Erythroblast (primary cell): Measurements from ENCODE around the gene RIOX2.
"Not testable (repeated sequence)": the region's sequence is repeated elsewhere in the genome, so short reads cannot be mapped to it uniquely, and the experiment has no call there.

Experiments
- DNase-seq, 2 experiments: peaks; one replicate each; lab custom pipeline; 2025; lab: John Stamatoyannopoulos, UW
- GATA1 ChIP-seq: IDR thresholded peaks from 2 replicates; pipeline ENCODE4 v1.6.1; 2011; ENCODE audit warnings: low read depth, mild to moderate bottlenecking, control low read depth, low read length, moderate library complexity
- POLR2A ChIP-seq: IDR thresholded peaks from 2 replicates; pipeline ENCODE4 v1.6.1; 2011; ENCODE audit warnings: mild to moderate bottlenecking, low read length

RIOX2 gene

DNA sequence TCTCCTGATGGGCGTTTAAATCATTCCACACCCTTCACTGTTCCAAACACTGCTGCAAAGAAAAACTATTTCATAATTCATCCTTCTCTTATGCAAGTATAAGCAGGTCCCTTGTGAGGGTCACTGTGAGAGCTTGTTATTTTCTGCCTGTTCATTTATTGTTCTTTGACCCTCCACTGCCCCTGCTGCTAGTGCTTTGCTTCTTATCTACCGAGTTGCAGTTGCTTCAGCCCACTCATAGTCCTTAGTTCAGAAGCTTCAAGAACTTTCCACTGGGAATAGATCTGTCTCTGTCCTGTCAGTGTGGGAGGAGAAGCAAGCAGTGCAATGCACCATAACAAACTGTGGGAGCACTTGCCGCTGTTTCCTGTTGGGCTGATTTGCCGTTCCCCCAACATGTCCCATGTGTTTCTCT, 39.8 kb downstream of the RIOX2 start:
- DNase-seq = no peak
- TF ChIP-seq POLR2A (no peak), GATA1 (no peak)

DNA sequence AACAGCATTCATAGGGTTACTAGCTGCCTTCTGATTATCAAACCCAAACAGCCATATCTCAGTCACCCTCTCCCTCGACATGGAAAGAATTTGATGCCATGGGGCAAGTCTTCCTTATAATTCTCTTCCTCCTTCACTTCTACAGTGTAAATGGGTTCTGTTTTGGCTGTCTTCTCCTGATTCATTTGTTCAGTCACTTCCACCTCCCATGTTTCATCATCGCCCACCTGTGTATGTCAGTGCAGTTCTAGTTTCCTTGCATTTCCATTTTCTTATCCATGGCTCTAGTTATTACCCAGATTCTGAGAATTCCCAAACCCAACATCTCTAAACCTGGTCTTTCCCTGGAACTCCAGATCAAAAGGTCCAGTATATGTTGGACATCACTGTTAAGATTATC, 41.0 kb downstream of the RIOX2 start:
- no peak for TF ChIP-seq POLR2A
- TF ChIP-seq GATA1 = no peak
- DNase-seq = no peak

DNA sequence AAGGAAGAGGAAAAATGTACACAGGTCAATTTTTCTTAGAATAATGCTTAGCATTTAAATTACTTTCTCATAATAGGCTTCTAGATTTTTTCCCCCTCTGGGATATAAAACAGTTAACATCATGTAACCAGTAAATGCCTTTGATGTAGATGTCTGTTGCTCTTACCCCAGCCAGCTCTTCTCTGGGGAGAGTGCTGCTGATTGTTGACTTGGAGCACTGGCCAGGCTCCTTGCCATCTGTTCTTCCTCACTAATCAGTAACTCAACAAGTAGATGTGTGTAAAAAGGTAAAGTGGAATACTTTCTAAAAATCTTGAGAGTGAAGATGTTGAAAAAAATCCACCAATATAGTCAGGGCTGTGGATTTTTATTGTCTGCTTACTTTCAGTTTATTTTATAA, 42.2 kb downstream of the RIOX2 start:
- no peak for TF ChIP-seq GATA1
- no peak for TF ChIP-seq POLR2A
- DNase-seq = no peak

DNA sequence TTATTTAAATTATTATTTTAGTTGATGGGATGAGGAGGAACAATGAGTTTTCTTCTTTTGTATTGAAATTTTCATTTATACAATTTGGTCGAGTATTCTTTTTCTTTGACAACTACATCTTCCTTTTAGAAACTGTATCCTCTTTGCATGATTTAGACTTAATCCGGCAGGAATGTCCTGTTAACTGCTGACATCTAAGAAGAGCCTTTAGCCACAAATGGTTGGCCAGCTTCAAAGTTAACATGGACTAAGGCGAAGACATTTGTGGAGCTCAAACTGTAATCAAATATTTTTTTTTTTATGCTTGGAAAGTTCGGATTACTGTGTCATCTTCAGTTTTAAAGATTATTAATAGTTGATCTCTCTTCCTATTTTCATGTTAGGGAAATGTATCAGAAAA, 43.2 kb downstream of the RIOX2 start:
- no peak for DNase-seq

DNA sequence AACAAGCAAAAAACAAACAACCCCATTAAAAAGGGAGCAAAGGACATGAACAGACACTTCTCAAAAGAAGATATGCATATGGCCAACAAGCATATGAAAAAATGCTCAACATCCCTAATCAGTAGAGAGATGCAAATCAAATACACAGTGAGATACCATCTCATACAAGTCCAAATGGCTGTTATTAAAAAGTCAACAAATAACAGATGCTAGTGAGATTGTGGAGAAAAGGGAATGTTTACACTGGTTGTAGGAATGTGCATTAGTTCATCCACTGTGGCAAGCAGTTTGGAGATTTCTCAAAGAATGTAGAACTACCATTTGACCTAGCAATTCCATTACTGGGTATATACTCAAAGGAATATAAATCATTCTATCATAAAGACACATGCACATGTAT, 44.5 kb downstream of the RIOX2 start:
- no peak for TF ChIP-seq GATA1
- TF ChIP-seq POLR2A = no peak
- no peak for DNase-seq

More for the DNA sequence above, 43.2 kb downstream of the RIOX2 start:
- TF ChIP-seq GATA1 = no peak
- TF ChIP-seq POLR2A = no peak

DNA sequence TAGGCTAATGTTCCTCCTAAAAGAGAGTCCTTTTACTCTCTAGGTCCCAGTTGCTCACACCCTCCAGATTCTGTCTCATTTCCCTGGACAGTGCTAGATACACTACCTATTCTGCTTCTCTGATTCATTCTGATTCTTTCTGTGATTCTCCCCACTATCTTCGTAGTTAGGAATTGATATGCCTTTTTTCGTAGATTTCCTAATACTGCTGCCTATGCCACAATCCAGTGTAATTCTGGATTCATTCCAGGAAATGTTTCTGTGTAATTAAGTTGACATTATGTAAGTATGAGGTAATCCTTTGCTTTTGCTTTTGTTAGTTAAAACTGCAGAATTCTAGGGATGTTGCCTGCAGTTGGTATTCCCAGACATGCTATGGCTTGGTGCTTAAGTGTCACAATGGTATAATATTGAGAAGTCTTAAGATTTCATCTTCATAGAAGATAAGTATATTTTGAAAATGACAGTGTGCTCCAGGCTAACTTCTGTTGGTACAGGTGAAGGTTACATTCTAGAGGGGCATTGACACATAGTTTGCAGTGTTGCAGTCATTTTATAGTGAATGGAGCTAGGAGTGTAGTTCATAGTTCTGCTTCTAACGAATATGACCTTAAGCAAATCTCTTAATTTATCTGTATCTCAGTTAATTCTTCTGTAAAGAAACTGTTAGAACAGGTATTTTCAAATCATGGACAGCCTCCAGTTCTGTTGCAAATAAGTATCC, 54.3 kb downstream of the RIOX2 start:
- no peak for DNase-seq
- TF ChIP-seq GATA1 (no peak), POLR2A (no peak)

DNA sequence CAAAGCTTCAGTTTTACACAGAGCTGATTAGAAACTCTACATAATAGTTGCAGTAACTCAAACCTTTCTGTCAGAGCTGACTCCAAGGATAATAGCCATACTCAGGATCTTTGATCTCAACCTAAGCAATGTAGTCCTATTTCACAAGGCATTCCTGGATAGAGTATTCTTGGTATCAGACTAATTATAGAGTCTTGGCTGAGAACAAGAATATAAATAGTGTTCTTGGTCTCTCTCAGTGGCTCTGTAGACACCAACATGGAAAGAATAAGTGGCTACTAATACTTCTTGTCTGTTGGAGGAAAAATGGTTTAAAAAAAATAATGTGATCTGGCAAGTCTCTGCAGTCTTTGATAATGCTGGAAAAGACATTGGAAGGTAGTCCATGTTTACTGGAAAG, 55.7 kb downstream of the RIOX2 start:
- no peak for TF ChIP-seq POLR2A
- TF ChIP-seq GATA1 = no peak
- DNase-seq = no peak

DNA sequence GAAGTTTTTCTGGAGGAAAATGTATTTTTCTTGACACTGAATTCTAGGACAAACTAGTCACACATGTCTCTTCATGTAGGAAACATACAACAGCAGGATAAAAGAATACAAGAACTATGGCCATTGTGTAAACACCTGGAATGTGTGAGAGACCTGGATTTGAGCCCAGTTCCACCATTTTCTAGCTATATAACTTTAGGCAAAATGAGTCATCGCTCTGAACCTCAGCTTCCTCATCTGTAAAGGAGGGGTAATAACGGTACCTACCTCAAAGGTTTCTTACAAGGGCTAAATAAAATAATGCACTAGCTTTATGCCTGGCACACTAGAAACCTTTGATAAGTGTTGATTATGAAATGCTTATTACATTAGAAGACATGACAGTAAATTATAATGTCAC, 57.8 kb downstream of the RIOX2 start:
- DNase-seq = no peak
- TF ChIP-seq POLR2A = no peak
- TF ChIP-seq GATA1 = no peak

DNA sequence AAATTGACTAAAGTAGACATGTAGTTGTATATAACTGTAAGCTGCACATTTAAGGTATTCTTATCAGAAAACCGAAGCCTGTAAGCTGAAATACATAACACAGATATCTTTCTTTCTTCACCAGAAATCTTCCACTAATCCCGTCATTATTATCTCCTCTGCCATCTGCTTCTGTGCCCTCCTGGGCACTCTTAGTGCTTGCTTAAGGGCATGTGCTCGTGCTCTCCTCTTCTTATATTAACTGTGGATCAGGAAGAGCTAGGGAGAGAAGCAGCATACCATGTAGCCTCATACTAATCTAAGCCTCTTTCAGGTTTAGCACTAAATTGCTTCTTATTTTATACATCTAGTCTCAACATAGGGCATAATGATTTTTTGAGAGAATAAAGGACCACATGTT, 60.8 kb downstream of the RIOX2 start:
- no peak for DNase-seq
- TF ChIP-seq GATA1 (no peak), POLR2A (no peak)

DNA sequence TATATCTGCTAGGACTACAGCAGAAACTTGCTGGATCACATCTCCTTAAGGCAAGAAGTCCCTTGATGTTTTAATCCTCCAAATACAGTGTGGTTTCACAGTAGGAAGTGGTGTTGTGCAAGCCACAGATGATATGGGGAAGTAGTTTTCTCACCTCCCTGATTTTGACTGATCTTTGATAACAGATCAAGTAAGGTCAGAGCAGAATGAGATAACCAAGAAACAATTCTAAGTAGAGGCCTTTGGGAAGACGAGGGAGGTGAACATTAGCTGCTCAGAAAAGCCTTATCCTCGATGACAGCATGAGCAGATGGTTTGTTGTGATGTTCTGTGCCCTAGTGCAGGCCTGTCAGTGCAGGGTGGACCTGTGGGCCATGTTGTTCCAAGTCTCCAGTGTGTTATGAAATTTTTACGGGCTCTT, 61.3 kb downstream of the RIOX2 start:
- TF ChIP-seq GATA1 (no peak), POLR2A (no peak)
- no peak for DNase-seq

DNA sequence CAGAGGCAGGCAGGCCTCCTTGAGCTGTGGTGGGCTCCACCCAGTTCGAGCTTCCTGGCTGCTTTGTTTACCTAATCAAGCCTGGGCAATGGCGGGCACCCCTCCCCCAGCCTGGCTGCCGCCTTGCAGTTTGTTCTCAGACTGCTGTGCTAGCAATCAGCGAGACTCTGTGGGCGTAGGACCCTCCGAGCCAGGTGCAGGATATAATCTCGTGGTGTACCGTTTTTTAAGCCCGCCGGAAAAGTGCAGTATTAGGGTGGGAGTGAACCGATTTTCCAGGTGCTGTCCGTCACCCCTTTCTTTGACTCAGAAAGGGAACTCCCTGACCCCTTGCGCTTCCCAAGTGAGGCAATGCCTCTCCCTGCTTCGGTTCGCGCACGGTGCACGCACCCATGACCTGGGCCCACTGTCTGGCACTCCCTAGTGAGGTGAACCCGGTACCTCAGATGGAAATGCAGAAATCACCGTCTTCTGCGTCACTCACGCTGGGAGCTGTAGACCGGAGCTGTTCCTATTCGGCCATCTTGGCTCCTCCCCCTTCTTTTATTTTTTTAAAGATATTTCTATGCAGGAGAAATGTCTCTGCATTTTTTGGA, 61.9 kb downstream of the RIOX2 start:
- DNase-seq = not testable (repeated sequence)

DNA sequence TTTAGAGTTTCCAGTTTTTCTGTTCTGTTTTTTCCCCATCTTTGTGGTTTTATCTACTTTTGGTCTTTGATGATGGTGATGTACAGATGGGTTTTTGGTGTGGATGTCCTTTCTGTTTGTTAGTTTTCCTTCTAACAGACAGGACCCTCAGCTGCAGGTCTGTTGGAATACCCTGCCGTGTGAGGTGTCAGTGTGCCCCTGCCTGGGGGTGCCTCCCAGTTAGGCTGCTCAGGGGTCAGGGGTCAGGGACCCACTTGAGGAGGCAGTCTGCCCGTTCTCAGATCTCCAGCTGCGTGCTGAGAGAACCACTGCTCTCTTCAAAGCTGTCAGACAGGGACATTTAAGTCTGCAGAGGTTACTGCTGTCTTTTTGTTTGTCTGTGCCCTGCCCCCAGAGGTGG, 62.4 kb downstream of the RIOX2 start:
- DNase-seq = not testable (repeated sequence)

DNA sequence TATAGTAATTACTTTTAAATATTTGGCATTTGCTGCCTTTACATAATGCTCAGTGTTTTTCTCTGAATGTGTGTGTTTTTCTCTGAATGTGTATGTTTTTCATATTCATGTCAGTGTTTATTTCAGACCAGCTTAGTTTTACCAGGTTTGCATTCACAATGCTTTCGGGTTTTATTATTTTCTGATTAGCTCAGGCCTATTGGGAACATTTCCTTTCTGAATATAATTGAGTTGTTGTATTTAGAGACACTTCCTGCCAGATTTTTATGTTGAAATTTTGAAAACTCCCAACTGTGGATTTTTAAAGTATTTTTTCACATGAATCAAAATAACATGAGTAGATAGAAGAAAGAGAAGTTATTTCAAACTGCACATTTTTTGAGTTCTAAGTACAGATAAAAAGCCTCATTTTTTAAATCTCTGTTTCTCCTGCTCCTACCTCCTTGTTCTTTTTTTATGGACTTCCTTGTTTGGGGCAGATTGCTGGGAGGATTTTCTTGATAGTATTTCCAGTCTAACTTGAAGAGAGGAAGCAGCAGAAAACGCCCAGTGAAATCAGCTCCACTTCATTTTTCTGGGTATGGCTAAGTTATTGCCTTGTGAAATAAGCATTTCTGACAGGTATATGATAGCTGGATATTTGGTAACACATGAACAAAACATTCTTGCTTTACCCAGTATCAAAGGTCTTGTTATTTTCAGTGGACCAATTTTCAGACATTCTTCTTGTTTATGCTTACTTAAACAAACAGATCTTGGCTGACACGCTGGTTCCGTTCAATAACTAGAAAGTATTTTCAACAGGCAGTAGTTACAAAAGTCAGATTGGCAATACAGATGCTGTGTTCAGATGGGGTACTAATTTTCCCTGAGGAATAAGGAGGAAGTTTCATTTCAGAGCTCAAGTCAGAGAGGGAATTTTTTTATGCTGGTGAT, 70.7 kb downstream of the RIOX2 start:
- DNase-seq = no peak

DNA sequence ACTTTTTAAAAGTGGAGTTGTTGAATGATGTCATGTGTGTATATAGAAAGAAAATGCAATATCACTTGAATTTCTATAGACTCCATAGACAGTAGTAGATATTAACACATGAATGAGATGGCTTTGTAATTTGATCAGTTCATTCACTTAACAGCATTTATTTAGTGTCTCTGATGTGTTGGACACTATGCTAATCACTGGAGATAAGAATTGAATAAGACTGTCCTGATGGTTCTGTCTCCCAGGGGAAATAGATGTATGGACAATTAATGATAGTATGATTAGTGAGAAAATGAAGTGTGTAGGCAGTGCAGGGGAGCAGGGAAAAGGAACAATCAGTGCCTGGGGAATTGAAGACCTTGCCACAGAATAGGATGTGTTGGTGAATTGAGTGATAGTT, 72.9 kb downstream of the RIOX2 start:
- TF ChIP-seq GATA1 = no peak
- TF ChIP-seq POLR2A = no peak
- DNase-seq = no peak

More for the DNA sequence above, 70.7 kb downstream of the RIOX2 start:
- TF ChIP-seq POLR2A (no peak), GATA1 (no peak)

DNA sequence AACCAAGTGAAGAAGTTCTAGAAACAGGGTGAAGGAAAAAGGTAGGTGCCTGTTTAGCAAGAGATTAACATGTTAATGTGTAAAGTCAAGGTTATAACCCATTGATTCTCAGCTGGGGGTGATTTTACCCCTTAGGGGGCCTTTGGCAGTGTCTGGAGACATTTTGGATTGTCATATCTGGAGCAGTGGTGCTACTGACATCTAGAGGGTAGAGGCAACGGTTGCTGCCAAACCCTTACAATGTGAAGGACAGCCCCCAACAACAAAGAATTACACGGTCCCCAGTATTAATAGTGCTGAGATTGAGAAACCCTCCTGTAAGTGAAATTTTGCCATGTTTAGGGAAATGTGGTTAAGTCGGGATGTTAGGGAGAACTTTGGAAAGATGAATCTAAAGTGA, 75.7 kb downstream of the RIOX2 start:
- no peak for DNase-seq
- TF ChIP-seq GATA1 = no peak
- no peak for TF ChIP-seq POLR2A
